Endothelial cell of umbilical vein (primary cell): ENCODE results near the gene MCC. TPM values are rescaled to one million over a fixed set of nuclear protein-coding genes. Genes with fewer than 3 reads are reported as not detected.
A peak's percentile ranks its signal among the peaks of the same experiment; 100 is the strongest.

ENCODE experiments used
- BruUV-seq: library from RNA; stranded (reverse); fragments of 400-500 nt; replicated peaks from 2 replicates; lab custom pipeline; 2021; lab: Mats Ljungman, UMichigan
- CTCF ChIA-PET: fragments of 300-600, 350-600 bp; sonication (Branson Sonifier 250); formaldehyde crosslinking; loops from one replicate; lab custom pipeline; 2021; ENCODE audit warnings: antibody characterized with exemption, inconsistent platforms; lab: Charles Lee
- POLR2A ChIA-PET: fragments of 300-600, 350-600 bp; sonication (Branson Sonifier 250); formaldehyde crosslinking; loops from one replicate; lab custom pipeline; 2021; ENCODE audit warnings: antibody characterized with exemption, inconsistent platforms; lab: Charles Lee
- DNase-seq: peaks from one replicate; pipeline ENCODE4 v3.0.0-alpha.2; 2011; ENCODE audit warnings: low read depth, low spot score
- FAIRE-seq: peaks from 2 replicates; lab custom pipeline; 2011; peaks lifted over from hg19 to GRCh38; lab: Jason Lieb, UNC
- H2AFZ ChIP-seq: 2 replicates; pipeline ENCODE4 v1.6.0; 2012; ENCODE audit warnings: low read depth, low read length, control low read depth, inconsistent platforms
- H3K27ac ChIP-seq: 2 replicates; pipeline ENCODE4 v1.5.1; 2011; ENCODE audit warnings: low read depth, mild to moderate bottlenecking, control low read depth, low read length, moderate library complexity; ENCODE audit not compliant: insufficient read depth
- H3K27me3 ChIP-seq, 2 experiments: 2 replicates each; pipeline versions ENCODE4 v1.6.0 to v1.6.1; 2011; ENCODE audit warnings: low read length in 2 of 2, mixed read lengths in 1 of 2; ENCODE audit not compliant: control insufficient read depth in 2 of 2, insufficient read depth in 2 of 2
- H3K36me3 ChIP-seq, 2 experiments: 2 replicates in 1 of 2; 3 replicates in 1 of 2; pipeline ENCODE4 v1.5.1; 2011; ENCODE audit warnings: low read length in 2 of 2, mild to moderate bottlenecking in 1 of 2, moderate library complexity in 1 of 2; ENCODE audit not compliant: control insufficient read depth in 2 of 2, insufficient read depth in 2 of 2; ENCODE audit errors: extremely low read depth in 1 of 2
- H3K4me1 ChIP-seq: 3 replicates; pipeline ENCODE4 v1.5.1; 2011; ENCODE audit warnings: mild to moderate bottlenecking, low read length; ENCODE audit not compliant: control insufficient read depth, insufficient read depth; ENCODE audit errors: extremely low read depth
- H3K4me2 ChIP-seq: 2 replicates; pipeline ENCODE4 v1.6.1; 2011; ENCODE audit warnings: low read length, control low read depth, mixed read lengths; ENCODE audit not compliant: insufficient read depth
- H3K4me3 ChIP-seq, 3 experiments: fragments of 200-600 bp in 1 of 3; sonication (generic), shearing (Covaris generic) in 1 of 3; replicated peaks in 1 of 3; 2 replicates each; pipeline ENCODE4 v1.5.1; 2011 to 2016; ENCODE audit warnings: control low read depth in 3 of 3, low read length in 3 of 3, mild to moderate bottlenecking in 2 of 3, inconsistent platforms in 1 of 3, low read depth in 1 of 3, moderate library complexity in 1 of 3; ENCODE audit not compliant: insufficient read depth in 1 of 3
- H3K79me2 ChIP-seq: 2 replicates; pipeline ENCODE4 v1.6.0; 2012; ENCODE audit warnings: low read length, inconsistent platforms; ENCODE audit not compliant: control insufficient read depth, insufficient read depth
- H3K9ac ChIP-seq: replicated peaks from 2 replicates; pipeline ENCODE3; 2011; ENCODE audit warnings: low read length, control low read depth; ENCODE audit not compliant: insufficient read depth; ENCODE audit errors: extremely low read depth
- H3K9me1 ChIP-seq: replicated peaks from 3 replicates; pipeline ENCODE4 v1.6.0; 2011; ENCODE audit warnings: mild to moderate bottlenecking, low read length; ENCODE audit not compliant: control insufficient read depth, insufficient read depth; ENCODE audit errors: extremely low read depth
- H3K9me3 ChIP-seq: replicated peaks from 2 replicates; pipeline ENCODE4 v1.5.1; 2012; ENCODE audit warnings: low read length, inconsistent platforms; ENCODE audit not compliant: control insufficient read depth, insufficient read depth
- H4K20me1 ChIP-seq: replicated peaks from 2 replicates; pipeline ENCODE3; 2011; ENCODE audit warnings: mild to moderate bottlenecking, low read length; ENCODE audit not compliant: control insufficient read depth, insufficient read depth; ENCODE audit errors: extremely low read depth
- EZH2 ChIP-seq: IDR thresholded peaks from 2 replicates; pipeline ENCODE4 v1.6.1; 2012; ENCODE audit warnings: borderline replicate concordance, low read depth, mild to moderate bottlenecking, moderate library complexity, low read length, inconsistent platforms; ENCODE audit not compliant: severe bottlenecking
- FOS ChIP-seq: IDR thresholded peaks from 2 replicates; pipeline ENCODE4 v1.6.1; 2011; ENCODE audit warnings: mild to moderate bottlenecking, low read length, moderate library complexity, borderline replicate concordance; ENCODE audit not compliant: insufficient read depth
- GATA2 ChIP-seq: IDR thresholded peaks from 2 replicates; pipeline ENCODE4 v1.7.0; 2011; ENCODE audit warnings: low read depth, mild to moderate bottlenecking, moderate library complexity, mixed read lengths, low read length; ENCODE audit not compliant: insufficient read length, insufficient read depth
- JUN ChIP-seq: IDR thresholded peaks from 2 replicates; pipeline ENCODE4 v1.6.1; 2011; ENCODE audit warnings: borderline replicate concordance, low read depth; ENCODE audit not compliant: insufficient read length, insufficient read depth
- MYC ChIP-seq: IDR thresholded peaks from one replicate; pipeline ENCODE4 v1.6.1; 2011; ENCODE audit warnings: mild to moderate bottlenecking, low read depth, low read length
- POLR2A ChIP-seq: IDR thresholded peaks from 2 replicates; pipeline ENCODE4 v1.6.1; 2012; ENCODE audit warnings: low read depth, mild to moderate bottlenecking, control low read depth, low read length
- POLR2AphosphoS5 ChIP-seq: IDR thresholded peaks from 2 replicates; pipeline ENCODE4 v1.6.1; 2012; ENCODE audit warnings: low read depth, mild to moderate bottlenecking, control low read depth, low read length, moderate library complexity; ENCODE audit not compliant: insufficient read depth
- dilution Hi-C: fragments of 300-500 bp; cut with MboI; formaldehyde crosslinking; loops from one replicate; pipeline ENCODE4 v1.15.0; 2019; ENCODE audit warnings: low sequenced_read_pairs; ENCODE audit not compliant: extremely low pct_ligation_motif_present
- intact Hi-C: fragments of 100-400 bp; cut with micrococcal nuclease; formaldehyde crosslinking; loops from one replicate; pipeline ENCODE4 v1.10.0; 2022
- polyA plus RNA-seq, 4 experiments: library from polyadenylated mRNA; depleted of rRNA in 3 of 4; stranded (reverse) in 3 of 4; unstranded in 1 of 4; fragments of >200 nt; gene quantifications; 2 replicates each; pipeline versions ENCODE4 v1.2.1 to v1.2.3, GENCODE V29; 2011 to 2012; ENCODE audit warnings: missing spikeins in 1 of 4
- total RNA-seq: library from RNA; stranded (reverse); gene quantifications from 2 replicates; pipeline ENCODE4 v1.2.3, GENCODE V29; 2021
- TF ChIP-seq, protein P1 (sequence below): IDR thresholded peaks from 2 replicates; pipeline ENCODE4 v1.6.1; 2011; ENCODE audit not compliant: insufficient read depth, insufficient read length
- TF ChIP-seq, protein P2 (sequence below), 2 donors: IDR thresholded peaks; 1 replicate in 1 of 2; 2 replicates in 1 of 2; pipeline ENCODE4 v1.5.1; 2011; ENCODE audit warnings: low read length in 2 of 2, mild to moderate bottlenecking in 2 of 2, moderate library complexity in 2 of 2, control low read depth in 1 of 2, inconsistent platforms in 1 of 2, low read depth in 1 of 2; ENCODE audit not compliant: insufficient read depth in 1 of 2; ENCODE audit errors: extremely low read depth in 1 of 2

Gene MCC
- total and polyA plus RNA-seq, 2 donors (not counting 3 experiments of a cell fraction or from before 2014, with no cell fraction given) = 6.9 to 27.5 TPM

GRCh38 chr5:112979723-112980122 lies 508.5 kb downstream of the MCC start:
- Histone ChIP-seq H3K4me1 (peaks cover 21% of the 10 kb centered on the region), H3K4me2 (peak overlapping the region; percentile 99), H3K27me3 (no peaks in the 10 kb centered on the region), H3K27ac (no peak overlapping the region), H2AFZ (no peak overlapping the region), H4K20me1 (peaks cover 3% of the 10 kb centered on the region), H3K36me3 (no peaks in the 10 kb centered on the region), H3K4me3 (peak overlapping the region in 1 of 3 experiments; percentile 99), H3K79me2 (peaks cover 80% of the 10 kb centered on the region), H3K9me1 (no peaks in the 10 kb centered on the region), H3K9ac (no peak overlapping the region), H3K9me3 (no peaks in the 10 kb centered on the region)
- FAIRE-seq = no peak
- POLR2A ChIA-PET = no interaction called here
- peak; percentile 27 for DNase-seq
- no TSS peak for BruUV-seq
- CTCF ChIA-PET = interaction anchor here (1.4 to 1.5 kb wide), 2 partner anchors 12 to 16 kb away, joined by 5 to 11 read pairs; no protein-coding TSS in a partner anchor
- dilution Hi-C loops = no loop called here
- no peak for TF ChIP-seq JUN
- no peak for TF ChIP-seq POLR2AphosphoS5
- TF ChIP-seq, protein P1, sequence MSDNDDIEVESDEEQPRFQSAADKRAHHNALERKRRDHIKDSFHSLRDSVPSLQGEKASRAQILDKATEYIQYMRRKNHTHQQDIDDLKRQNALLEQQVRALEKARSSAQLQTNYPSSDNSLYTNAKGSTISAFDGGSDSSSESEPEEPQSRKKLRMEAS = no peak
- TF ChIP-seq FOS = no peak
- TF ChIP-seq EZH2 = no peak
- TF ChIP-seq, protein P2, sequence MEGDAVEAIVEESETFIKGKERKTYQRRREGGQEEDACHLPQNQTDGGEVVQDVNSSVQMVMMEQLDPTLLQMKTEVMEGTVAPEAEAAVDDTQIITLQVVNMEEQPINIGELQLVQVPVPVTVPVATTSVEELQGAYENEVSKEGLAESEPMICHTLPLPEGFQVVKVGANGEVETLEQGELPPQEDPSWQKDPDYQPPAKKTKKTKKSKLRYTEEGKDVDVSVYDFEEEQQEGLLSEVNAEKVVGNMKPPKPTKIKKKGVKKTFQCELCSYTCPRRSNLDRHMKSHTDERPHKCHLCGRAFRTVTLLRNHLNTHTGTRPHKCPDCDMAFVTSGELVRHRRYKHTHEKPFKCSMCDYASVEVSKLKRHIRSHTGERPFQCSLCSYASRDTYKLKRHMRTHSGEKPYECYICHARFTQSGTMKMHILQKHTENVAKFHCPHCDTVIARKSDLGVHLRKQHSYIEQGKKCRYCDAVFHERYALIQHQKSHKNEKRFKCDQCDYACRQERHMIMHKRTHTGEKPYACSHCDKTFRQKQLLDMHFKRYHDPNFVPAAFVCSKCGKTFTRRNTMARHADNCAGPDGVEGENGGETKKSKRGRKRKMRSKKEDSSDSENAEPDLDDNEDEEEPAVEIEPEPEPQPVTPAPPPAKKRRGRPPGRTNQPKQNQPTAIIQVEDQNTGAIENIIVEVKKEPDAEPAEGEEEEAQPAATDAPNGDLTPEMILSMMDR (IDR thresholded peaks at IDR 0.05; ENCODE audit: extremely low read depth in 1 of 2, insufficient read depth in 1 of 2, low read depth in 1 of 2, low read length in 2 of 2) = no peak
- no peak for TF ChIP-seq MYC
- no peak for TF ChIP-seq GATA2
- no peak for TF ChIP-seq POLR2A
- intact Hi-C loops = no loop called here
